Measurements from ENCODE around the gene WDR74.
A peak's percentile ranks its signal among the peaks of the same experiment; 100 is the strongest.

The WDR74 gene

GRCh38 chr11:62839050-62839945 is at the start of gene WDR74:
Gene WDR74, minus strand, starts transcription at chr11:62839590. Its CDS starts 20 bp downstream, at chr11:62839570.
- Histone ChIP-seq H3K27me3 (replicated peaks) (no peaks in the 10 kb centered on the region), H3K27ac (peak within 1 kb of the TSS; percentile 97), H3K36me3 (replicated peaks) (peaks cover 15% of the 10 kb centered on the region), H3K4me3 (ENCODE audit: low read depth, low read length) (peak within 1 kb of the TSS; percentile 98)
- peak; percentile 89 for DNase-seq
- in situ Hi-C loops (cut with HindIII; ENCODE audit: low pct_ligation_motif_present, low sequenced_read_pairs) = no loop called here
- TF ChIP-seq CTCF (IDR thresholded peaks at IDR 0.05; ENCODE audit: low read depth, low read length, missing control alignments) = no peak

- Histone ChIP-seq H3K27me3 (replicated peaks) (no peaks in the 10 kb centered on the region), H3K27ac (no peak overlapping the region), H3K4me3 (ENCODE audit: low read depth, low read length) (no peak overlapping the region), H3K36me3 (replicated peaks) (peaks cover 55% of the 10 kb centered on the region)
- in situ Hi-C loops (cut with HindIII; ENCODE audit: low pct_ligation_motif_present, low sequenced_read_pairs) = no loop called here
- TF ChIP-seq CTCF (IDR thresholded peaks at IDR 0.05; ENCODE audit: low read depth, low read length, missing control alignments) = no peak
- no peak for DNase-seq
Measured at GRCh38 chr11:62889126-62889483, 49.7 kb upstream of the WDR74 start.

GRCh38 chr11:62888406-62888805 is 49.0 kb upstream of the WDR74 start:
- Histone ChIP-seq H3K36me3 (replicated peaks) (peaks cover 62% of the 10 kb centered on the region), H3K4me3 (ENCODE audit: low read depth, low read length) (no peak overlapping the region), H3K27ac (no peak overlapping the region), H3K27me3 (replicated peaks) (no peaks in the 10 kb centered on the region)
- DNase-seq = no peak
- in situ Hi-C loops (cut with HindIII; ENCODE audit: low pct_ligation_motif_present, low sequenced_read_pairs) = no loop called here
- TF ChIP-seq CTCF (IDR thresholded peaks at IDR 0.05; ENCODE audit: low read depth, low read length, missing control alignments) = no peak

GRCh38 chr11:62885137-62885750 is 45.9 kb upstream of the WDR74 start:
- no peak overlapping the region for H3K27ac ChIP-seq
- peak overlapping the region; percentile 6 for H3K4me3 ChIP-seq (ENCODE audit: low read depth, low read length)
- no peak for TF ChIP-seq CTCF (IDR thresholded peaks at IDR 0.05; ENCODE audit: low read depth, low read length, missing control alignments)
- peaks cover 79% of the 10 kb centered on the region for H3K36me3 ChIP-seq (replicated peaks)
- no peaks in the 10 kb centered on the region for H3K27me3 ChIP-seq (replicated peaks)
- no peak for DNase-seq
- in situ Hi-C loops (cut with HindIII; ENCODE audit: low pct_ligation_motif_present, low sequenced_read_pairs) = no loop called here

- in situ Hi-C loops (cut with HindIII; ENCODE audit: low pct_ligation_motif_present, low sequenced_read_pairs) = no loop called here
- Histone ChIP-seq H3K27ac (no peak overlapping the region), H3K27me3 (replicated peaks) (no peaks in the 10 kb centered on the region), H3K4me3 (ENCODE audit: low read depth, low read length) (peak overlapping the region; percentile 100), H3K36me3 (replicated peaks) (peaks cover 66% of the 10 kb centered on the region)
- no peak for DNase-seq
- no peak for TF ChIP-seq CTCF (IDR thresholded peaks at IDR 0.05; ENCODE audit: low read depth, low read length, missing control alignments)
Measured at GRCh38 chr11:62883673-62884072, 44.3 kb upstream of the WDR74 start.
